Measurements from ENCODE around the gene SMARCAD1.

Gene SMARCAD1

GRCh38 chr4:94228493-94229216, 21.0 kb downstream of the SMARCAD1 start:
- no peak for DNase-seq (ENCODE audit: low read depth in 2 of 2)

- no peak for DNase-seq (ENCODE audit: low read depth in 2 of 2)
Observed at GRCh38 chr4:94232519-94232918, 24.9 kb downstream of the SMARCAD1 start.

- DNase-seq (ENCODE audit: low read depth in 2 of 2), result no peak
Observed at GRCh38 chr4:94235825-94236224, 28.2 kb downstream of the SMARCAD1 start.

- DNase-seq (ENCODE audit: low read depth in 2 of 2), result no peak
Observed at GRCh38 chr4:94237271-94237670, 29.6 kb downstream of the SMARCAD1 start.

- DNase-seq (ENCODE audit: low read depth in 2 of 2), result no peak
Observed at GRCh38 chr4:94238160-94238559, 30.5 kb downstream of the SMARCAD1 start.

- no peak for DNase-seq (ENCODE audit: low read depth in 2 of 2)
Observed at GRCh38 chr4:94240384-94240783, 32.7 kb downstream of the SMARCAD1 start.

GRCh38 chr4:94244087-94244828, 36.6 kb downstream of the SMARCAD1 start:
- DNase-seq (ENCODE audit: low read depth in 2 of 2), result no peak

GRCh38 chr4:94244829-94245185, 37.1 kb downstream of the SMARCAD1 start:
- DNase-seq (ENCODE audit: low read depth in 2 of 2), result no peak

GRCh38 chr4:94251094-94251493, 43.4 kb downstream of the SMARCAD1 start:
- no peak for DNase-seq (ENCODE audit: low read depth in 2 of 2)

GRCh38 chr4:94253036-94253435, 45.4 kb downstream of the SMARCAD1 start:
- no peak for DNase-seq (ENCODE audit: low read depth in 2 of 2)

GRCh38 chr4:94256144-94256783, 48.6 kb downstream of the SMARCAD1 start:
- no peak for DNase-seq (ENCODE audit: low read depth in 2 of 2)

GRCh38 chr4:94256828-94257227, 49.2 kb downstream of the SMARCAD1 start:
- DNase-seq (ENCODE audit: low read depth in 2 of 2), result no peak

- DNase-seq (ENCODE audit: low read depth in 2 of 2), result no peak
Observed at GRCh38 chr4:94262163-94263016, 54.7 kb downstream of the SMARCAD1 start.

GRCh38 chr4:94267037-94267436, 59.4 kb downstream of the SMARCAD1 start:
- DNase-seq (ENCODE audit: low read depth in 2 of 2), result no peak

- no peak for DNase-seq (ENCODE audit: low read depth in 2 of 2)
Observed at GRCh38 chr4:94271248-94271647, 63.6 kb downstream of the SMARCAD1 start.

GRCh38 chr4:94274912-94275311, 67.2 kb downstream of the SMARCAD1 start:
- no peak for DNase-seq (ENCODE audit: low read depth in 2 of 2)

- DNase-seq (ENCODE audit: low read depth in 2 of 2), result no peak
Observed at GRCh38 chr4:94276204-94276603, 68.5 kb downstream of the SMARCAD1 start.

GRCh38 chr4:94277534-94277933, 69.9 kb downstream of the SMARCAD1 start:
- no peak for DNase-seq (ENCODE audit: low read depth in 2 of 2)

GRCh38 chr4:94278781-94279180, 71.1 kb downstream of the SMARCAD1 start:
- DNase-seq (ENCODE audit: low read depth in 2 of 2), result no peak

- no peak for DNase-seq (ENCODE audit: low read depth in 2 of 2)
Observed at GRCh38 chr4:94284889-94285288, 77.2 kb downstream of the SMARCAD1 start.

GRCh38 chr4:94285666-94286065, 78.0 kb downstream of the SMARCAD1 start:
- DNase-seq (ENCODE audit: low read depth in 2 of 2), result no peak

GRCh38 chr4:94290245-94290644, 82.6 kb downstream of the SMARCAD1 start:
- DNase-seq (ENCODE audit: low read depth in 2 of 2), result no peak
